HG02798 (cell line): Measurements from ENCODE around the gene DTX1.

Experiments used
- ATAC-seq: cut with Tn5 transposase; IDR thresholded peaks from one replicate; pipeline ENCODE4 v1.9.1; 2021; ENCODE audit warnings: mild to moderate bottlenecking; ENCODE audit not compliant: unreplicated experiment, poor library complexity

DTX1 gene

GRCh38 chr12:113069751-113070116 lies 13.2 kb downstream of the DTX1 start:
- ATAC-seq = no peak

GRCh38 chr12:113070117-113070906 lies 13.8 kb downstream of the DTX1 start:
- ATAC-seq = no peak

- no peak for ATAC-seq
These were observed 14.9 kb downstream of the DTX1 start for GRCh38 chr12:113071135-113072112.

- ATAC-seq = no peak
These were observed 15.6 kb downstream of the DTX1 start for GRCh38 chr12:113072136-113072535.

- no peak for ATAC-seq
These were observed 17.1 kb downstream of the DTX1 start for GRCh38 chr12:113073586-113073985.

- peak; percentile 92 for ATAC-seq
These were observed 18.7 kb downstream of the DTX1 start for GRCh38 chr12:113075137-113075683.

GRCh38 chr12:113077057-113077858 lies 20.7 kb downstream of the DTX1 start:
- ATAC-seq = no peak

GRCh38 chr12:113077859-113078255 lies 21.3 kb downstream of the DTX1 start:
- ATAC-seq = no peak

GRCh38 chr12:113081873-113082272 lies 25.3 kb downstream of the DTX1 start:
- ATAC-seq = no peak

- ATAC-seq = peak; percentile 87
These were observed 26.1 kb downstream of the DTX1 start for GRCh38 chr12:113082486-113083148.

- ATAC-seq = no peak
These were observed 27.4 kb downstream of the DTX1 start for GRCh38 chr12:113083863-113084435.

- ATAC-seq = no peak
These were observed 30.0 kb downstream of the DTX1 start for GRCh38 chr12:113086249-113087164.

- ATAC-seq = no peak
These were observed 30.7 kb downstream of the DTX1 start for GRCh38 chr12:113087193-113087592.

- ATAC-seq = no peak
These were observed 31.5 kb downstream of the DTX1 start for GRCh38 chr12:113088037-113088436.

- peak; percentile 57 for ATAC-seq
These were observed 32.6 kb downstream of the DTX1 start for GRCh38 chr12:113088971-113089756.

- ATAC-seq = no peak
These were observed 33.3 kb downstream of the DTX1 start for GRCh38 chr12:113089839-113090238.

GRCh38 chr12:113090740-113091139 lies 34.2 kb downstream of the DTX1 start:
- no peak for ATAC-seq

- ATAC-seq = no peak
These were observed 35.0 kb downstream of the DTX1 start for GRCh38 chr12:113091506-113091905.
